ENCODE measurements around the gene CFAP61. TPM values are rescaled to one million over a fixed set of nuclear protein-coding genes. Genes with fewer than 3 reads are reported as not detected.
A peak's percentile ranks its signal among the peaks of the same experiment; 100 is the strongest.

The CFAP61 gene
- total RNA-seq, 1 experiment from 2014 or later, result 0.61 TPM

DNA sequence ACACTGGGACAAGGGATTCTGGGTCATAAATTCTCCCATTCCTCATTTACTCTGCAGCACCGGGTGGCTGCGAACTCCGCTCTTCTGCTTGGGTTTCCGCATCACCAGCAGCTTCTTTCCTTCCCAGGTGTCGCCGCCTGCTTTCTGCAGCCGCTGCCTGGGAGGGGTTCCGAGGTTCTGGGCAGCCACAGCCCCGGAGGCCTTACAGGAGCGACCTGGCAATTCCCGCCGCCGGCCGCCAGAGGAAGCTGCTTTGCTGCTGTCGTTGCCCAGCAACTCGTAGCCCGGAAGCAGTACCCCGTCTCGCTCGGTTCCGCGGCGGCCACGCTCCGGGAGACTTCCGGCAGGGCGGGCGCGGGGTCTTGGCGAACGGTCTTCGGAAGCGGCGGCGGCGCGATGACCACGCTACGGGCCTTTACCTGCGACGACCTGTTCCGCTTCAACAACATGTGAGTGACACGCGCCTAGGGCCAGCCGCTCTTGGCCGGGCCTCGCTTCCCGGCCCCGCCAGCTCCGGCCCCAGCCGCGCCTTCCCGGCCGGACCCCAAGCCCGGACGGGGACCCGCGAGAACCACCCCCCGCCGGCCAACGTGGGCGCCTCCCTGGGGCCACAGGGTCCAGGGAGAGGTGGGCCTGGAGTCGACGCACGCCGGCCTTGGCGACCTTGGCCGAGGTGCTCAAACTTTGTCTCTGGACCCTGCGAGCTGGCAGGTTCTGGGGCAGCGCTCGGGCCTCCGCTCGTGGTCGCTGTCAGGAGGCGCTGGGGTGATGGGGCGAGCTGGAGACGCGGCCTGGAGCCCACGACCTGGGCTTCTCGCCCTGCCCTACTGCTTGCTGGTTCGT is 35.1 kb upstream of the CFAP61 start, which contains the start of gene NAA20 (continued):
- TF ChIP-seq, protein P1, sequence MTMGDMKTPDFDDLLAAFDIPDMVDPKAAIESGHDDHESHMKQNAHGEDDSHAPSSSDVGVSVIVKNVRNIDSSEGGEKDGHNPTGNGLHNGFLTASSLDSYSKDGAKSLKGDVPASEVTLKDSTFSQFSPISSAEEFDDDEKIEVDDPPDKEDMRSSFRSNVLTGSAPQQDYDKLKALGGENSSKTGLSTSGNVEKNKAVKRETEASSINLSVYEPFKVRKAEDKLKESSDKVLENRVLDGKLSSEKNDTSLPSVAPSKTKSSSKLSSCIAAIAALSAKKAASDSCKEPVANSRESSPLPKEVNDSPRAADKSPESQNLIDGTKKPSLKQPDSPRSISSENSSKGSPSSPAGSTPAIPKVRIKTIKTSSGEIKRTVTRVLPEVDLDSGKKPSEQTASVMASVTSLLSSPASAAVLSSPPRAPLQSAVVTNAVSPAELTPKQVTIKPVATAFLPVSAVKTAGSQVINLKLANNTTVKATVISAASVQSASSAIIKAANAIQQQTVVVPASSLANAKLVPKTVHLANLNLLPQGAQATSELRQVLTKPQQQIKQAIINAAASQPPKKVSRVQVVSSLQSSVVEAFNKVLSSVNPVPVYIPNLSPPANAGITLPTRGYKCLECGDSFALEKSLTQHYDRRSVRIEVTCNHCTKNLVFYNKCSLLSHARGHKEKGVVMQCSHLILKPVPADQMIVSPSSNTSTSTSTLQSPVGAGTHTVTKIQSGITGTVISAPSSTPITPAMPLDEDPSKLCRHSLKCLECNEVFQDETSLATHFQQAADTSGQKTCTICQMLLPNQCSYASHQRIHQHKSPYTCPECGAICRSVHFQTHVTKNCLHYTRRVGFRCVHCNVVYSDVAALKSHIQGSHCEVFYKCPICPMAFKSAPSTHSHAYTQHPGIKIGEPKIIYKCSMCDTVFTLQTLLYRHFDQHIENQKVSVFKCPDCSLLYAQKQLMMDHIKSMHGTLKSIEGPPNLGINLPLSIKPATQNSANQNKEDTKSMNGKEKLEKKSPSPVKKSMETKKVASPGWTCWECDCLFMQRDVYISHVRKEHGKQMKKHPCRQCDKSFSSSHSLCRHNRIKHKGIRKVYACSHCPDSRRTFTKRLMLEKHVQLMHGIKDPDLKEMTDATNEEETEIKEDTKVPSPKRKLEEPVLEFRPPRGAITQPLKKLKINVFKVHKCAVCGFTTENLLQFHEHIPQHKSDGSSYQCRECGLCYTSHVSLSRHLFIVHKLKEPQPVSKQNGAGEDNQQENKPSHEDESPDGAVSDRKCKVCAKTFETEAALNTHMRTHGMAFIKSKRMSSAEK (CRISPR knock-in tag; IDR thresholded peaks at IDR 0.05; ENCODE audit: borderline replicate concordance), result no peak
- TF ChIP-seq ZNF416 (CRISPR knock-in tag; IDR thresholded peaks at IDR 0.05), result no peak
- TF ChIP-seq RELA (CRISPR knock-in tag; IDR thresholded peaks at IDR 0.05; ENCODE audit: borderline replicate concordance), result no peak
- TF ChIP-seq, protein P2, sequence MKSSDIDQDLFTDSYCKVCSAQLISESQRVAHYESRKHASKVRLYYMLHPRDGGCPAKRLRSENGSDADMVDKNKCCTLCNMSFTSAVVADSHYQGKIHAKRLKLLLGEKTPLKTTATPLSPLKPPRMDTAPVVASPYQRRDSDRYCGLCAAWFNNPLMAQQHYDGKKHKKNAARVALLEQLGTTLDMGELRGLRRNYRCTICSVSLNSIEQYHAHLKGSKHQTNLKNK (CRISPR knock-in tag; IDR thresholded peaks at IDR 0.05), result no peak
- peak; percentile 36; the same call in 1 of the 2 replicates for TF ChIP-seq TEAD1 (CRISPR knock-in tag; IDR thresholded peaks at IDR 0.05)
- no peak for TF ChIP-seq OVOL2 (CRISPR knock-in tag; IDR thresholded peaks at IDR 0.05; ENCODE audit: borderline replicate concordance)
- TF ChIP-seq, protein P3, sequence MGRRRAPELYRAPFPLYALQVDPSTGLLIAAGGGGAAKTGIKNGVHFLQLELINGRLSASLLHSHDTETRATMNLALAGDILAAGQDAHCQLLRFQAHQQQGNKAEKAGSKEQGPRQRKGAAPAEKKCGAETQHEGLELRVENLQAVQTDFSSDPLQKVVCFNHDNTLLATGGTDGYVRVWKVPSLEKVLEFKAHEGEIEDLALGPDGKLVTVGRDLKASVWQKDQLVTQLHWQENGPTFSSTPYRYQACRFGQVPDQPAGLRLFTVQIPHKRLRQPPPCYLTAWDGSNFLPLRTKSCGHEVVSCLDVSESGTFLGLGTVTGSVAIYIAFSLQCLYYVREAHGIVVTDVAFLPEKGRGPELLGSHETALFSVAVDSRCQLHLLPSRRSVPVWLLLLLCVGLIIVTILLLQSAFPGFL (CRISPR knock-in tag; IDR thresholded peaks at IDR 0.05; ENCODE audit: borderline replicate concordance), result 0 out of 2 replicates have a peak, but pooled peaks have one; percentile 43
- TF ChIP-seq TCF7 (CRISPR knock-in tag; IDR thresholded peaks at IDR 0.05; ENCODE audit: low read depth), result no peak
- TF ChIP-seq ZNF263 (CRISPR knock-in tag; IDR thresholded peaks at IDR 0.05; ENCODE audit: low read depth), result no peak
- TF ChIP-seq CBFB (CRISPR knock-in tag; IDR thresholded peaks at IDR 0.05; ENCODE audit: low read depth), result no peak; the same call in 1 of the 2 replicates
- TF ChIP-seq FOXJ3 (CRISPR knock-in tag; IDR thresholded peaks at IDR 0.05; ENCODE audit: borderline replicate concordance), result no peak
- TF ChIP-seq, protein P4, sequence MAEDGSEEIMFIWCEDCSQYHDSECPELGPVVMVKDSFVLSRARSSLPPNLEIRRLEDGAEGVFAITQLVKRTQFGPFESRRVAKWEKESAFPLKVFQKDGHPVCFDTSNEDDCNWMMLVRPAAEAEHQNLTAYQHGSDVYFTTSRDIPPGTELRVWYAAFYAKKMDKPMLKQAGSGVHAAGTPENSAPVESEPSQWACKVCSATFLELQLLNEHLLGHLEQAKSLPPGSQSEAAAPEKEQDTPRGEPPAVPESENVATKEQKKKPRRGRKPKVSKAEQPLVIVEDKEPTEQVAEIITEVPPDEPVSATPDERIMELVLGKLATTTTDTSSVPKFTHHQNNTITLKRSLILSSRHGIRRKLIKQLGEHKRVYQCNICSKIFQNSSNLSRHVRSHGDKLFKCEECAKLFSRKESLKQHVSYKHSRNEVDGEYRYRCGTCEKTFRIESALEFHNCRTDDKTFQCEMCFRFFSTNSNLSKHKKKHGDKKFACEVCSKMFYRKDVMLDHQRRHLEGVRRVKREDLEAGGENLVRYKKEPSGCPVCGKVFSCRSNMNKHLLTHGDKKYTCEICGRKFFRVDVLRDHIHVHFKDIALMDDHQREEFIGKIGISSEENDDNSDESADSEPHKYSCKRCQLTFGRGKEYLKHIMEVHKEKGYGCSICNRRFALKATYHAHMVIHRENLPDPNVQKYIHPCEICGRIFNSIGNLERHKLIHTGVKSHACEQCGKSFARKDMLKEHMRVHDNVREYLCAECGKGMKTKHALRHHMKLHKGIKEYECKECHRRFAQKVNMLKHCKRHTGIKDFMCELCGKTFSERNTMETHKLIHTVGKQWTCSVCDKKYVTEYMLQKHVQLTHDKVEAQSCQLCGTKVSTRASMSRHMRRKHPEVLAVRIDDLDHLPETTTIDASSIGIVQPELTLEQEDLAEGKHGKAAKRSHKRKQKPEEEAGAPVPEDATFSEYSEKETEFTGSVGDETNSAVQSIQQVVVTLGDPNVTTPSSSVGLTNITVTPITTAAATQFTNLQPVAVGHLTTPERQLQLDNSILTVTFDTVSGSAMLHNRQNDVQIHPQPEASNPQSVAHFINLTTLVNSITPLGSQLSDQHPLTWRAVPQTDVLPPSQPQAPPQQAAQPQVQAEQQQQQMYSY (CRISPR knock-in tag; IDR thresholded peaks at IDR 0.05), result no peak; the same call in 1 of the 2 replicates
- TF ChIP-seq TP53 (CRISPR knock-in tag; IDR thresholded peaks at IDR 0.05), result no peak; the same call in 1 of the 2 replicates
- TF ChIP-seq ETV6 (CRISPR knock-in tag; IDR thresholded peaks at IDR 0.05), result peak; percentile 97
- TF ChIP-seq, protein P5, sequence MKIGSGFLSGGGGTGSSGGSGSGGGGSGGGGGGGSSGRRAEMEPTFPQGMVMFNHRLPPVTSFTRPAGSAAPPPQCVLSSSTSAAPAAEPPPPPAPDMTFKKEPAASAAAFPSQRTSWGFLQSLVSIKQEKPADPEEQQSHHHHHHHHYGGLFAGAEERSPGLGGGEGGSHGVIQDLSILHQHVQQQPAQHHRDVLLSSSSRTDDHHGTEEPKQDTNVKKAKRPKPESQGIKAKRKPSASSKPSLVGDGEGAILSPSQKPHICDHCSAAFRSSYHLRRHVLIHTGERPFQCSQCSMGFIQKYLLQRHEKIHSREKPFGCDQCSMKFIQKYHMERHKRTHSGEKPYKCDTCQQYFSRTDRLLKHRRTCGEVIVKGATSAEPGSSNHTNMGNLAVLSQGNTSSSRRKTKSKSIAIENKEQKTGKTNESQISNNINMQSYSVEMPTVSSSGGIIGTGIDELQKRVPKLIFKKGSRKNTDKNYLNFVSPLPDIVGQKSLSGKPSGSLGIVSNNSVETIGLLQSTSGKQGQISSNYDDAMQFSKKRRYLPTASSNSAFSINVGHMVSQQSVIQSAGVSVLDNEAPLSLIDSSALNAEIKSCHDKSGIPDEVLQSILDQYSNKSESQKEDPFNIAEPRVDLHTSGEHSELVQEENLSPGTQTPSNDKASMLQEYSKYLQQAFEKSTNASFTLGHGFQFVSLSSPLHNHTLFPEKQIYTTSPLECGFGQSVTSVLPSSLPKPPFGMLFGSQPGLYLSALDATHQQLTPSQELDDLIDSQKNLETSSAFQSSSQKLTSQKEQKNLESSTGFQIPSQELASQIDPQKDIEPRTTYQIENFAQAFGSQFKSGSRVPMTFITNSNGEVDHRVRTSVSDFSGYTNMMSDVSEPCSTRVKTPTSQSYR (CRISPR knock-in tag; IDR thresholded peaks at IDR 0.05), result no peak
- 0 out of 2 replicates have a peak, but pooled peaks have one; percentile 50 for TF ChIP-seq GTF2I (CRISPR knock-in tag; conservative IDR thresholded peaks at IDR 0.05)
- TF ChIP-seq, protein P6, sequence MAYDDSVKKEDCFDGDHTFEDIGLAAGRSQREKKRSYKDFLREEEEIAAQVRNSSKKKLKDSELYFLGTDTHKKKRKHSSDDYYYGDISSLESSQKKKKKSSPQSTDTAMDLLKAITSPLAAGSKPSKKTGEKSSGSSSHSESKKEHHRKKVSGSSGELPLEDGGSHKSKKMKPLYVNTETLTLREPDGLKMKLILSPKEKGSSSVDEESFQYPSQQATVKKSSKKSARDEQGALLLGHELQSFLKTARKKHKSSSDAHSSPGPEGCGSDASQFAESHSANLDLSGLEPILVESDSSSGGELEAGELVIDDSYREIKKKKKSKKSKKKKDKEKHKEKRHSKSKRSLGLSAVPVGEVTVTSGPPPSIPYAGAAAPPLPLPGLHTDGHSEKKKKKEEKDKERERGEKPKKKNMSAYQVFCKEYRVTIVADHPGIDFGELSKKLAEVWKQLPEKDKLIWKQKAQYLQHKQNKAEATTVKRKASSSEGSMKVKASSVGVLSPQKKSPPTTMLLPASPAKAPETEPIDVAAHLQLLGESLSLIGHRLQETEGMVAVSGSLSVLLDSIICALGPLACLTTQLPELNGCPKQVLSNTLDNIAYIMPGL (CRISPR knock-in tag; IDR thresholded peaks at IDR 0.05), result peak; percentile 84; the same call in 1 of the 2 replicates
- TF ChIP-seq, protein P7, sequence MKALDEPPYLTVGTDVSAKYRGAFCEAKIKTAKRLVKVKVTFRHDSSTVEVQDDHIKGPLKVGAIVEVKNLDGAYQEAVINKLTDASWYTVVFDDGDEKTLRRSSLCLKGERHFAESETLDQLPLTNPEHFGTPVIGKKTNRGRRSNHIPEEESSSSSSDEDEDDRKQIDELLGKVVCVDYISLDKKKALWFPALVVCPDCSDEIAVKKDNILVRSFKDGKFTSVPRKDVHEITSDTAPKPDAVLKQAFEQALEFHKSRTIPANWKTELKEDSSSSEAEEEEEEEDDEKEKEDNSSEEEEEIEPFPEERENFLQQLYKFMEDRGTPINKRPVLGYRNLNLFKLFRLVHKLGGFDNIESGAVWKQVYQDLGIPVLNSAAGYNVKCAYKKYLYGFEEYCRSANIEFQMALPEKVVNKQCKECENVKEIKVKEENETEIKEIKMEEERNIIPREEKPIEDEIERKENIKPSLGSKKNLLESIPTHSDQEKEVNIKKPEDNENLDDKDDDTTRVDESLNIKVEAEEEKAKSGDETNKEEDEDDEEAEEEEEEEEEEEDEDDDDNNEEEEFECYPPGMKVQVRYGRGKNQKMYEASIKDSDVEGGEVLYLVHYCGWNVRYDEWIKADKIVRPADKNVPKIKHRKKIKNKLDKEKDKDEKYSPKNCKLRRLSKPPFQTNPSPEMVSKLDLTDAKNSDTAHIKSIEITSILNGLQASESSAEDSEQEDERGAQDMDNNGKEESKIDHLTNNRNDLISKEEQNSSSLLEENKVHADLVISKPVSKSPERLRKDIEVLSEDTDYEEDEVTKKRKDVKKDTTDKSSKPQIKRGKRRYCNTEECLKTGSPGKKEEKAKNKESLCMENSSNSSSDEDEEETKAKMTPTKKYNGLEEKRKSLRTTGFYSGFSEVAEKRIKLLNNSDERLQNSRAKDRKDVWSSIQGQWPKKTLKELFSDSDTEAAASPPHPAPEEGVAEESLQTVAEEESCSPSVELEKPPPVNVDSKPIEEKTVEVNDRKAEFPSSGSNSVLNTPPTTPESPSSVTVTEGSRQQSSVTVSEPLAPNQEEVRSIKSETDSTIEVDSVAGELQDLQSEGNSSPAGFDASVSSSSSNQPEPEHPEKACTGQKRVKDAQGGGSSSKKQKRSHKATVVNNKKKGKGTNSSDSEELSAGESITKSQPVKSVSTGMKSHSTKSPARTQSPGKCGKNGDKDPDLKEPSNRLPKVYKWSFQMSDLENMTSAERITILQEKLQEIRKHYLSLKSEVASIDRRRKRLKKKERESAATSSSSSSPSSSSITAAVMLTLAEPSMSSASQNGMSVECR (CRISPR knock-in tag; IDR thresholded peaks at IDR 0.05; ENCODE audit: borderline replicate concordance), result no peak
